HG03108 (cell line): ENCODE measurements around the gene S100A8.
"Not testable (repeated sequence)": the region's sequence is repeated elsewhere in the genome, so short reads cannot be mapped to it uniquely, and the experiment has no call there.

Experiments used
- ATAC-seq: cut with Tn5 transposase; IDR thresholded peaks from one replicate; pipeline ENCODE4 v1.9.1; 2021; ENCODE audit warnings: moderate library complexity; ENCODE audit not compliant: unreplicated experiment

Gene S100A8

DNA sequence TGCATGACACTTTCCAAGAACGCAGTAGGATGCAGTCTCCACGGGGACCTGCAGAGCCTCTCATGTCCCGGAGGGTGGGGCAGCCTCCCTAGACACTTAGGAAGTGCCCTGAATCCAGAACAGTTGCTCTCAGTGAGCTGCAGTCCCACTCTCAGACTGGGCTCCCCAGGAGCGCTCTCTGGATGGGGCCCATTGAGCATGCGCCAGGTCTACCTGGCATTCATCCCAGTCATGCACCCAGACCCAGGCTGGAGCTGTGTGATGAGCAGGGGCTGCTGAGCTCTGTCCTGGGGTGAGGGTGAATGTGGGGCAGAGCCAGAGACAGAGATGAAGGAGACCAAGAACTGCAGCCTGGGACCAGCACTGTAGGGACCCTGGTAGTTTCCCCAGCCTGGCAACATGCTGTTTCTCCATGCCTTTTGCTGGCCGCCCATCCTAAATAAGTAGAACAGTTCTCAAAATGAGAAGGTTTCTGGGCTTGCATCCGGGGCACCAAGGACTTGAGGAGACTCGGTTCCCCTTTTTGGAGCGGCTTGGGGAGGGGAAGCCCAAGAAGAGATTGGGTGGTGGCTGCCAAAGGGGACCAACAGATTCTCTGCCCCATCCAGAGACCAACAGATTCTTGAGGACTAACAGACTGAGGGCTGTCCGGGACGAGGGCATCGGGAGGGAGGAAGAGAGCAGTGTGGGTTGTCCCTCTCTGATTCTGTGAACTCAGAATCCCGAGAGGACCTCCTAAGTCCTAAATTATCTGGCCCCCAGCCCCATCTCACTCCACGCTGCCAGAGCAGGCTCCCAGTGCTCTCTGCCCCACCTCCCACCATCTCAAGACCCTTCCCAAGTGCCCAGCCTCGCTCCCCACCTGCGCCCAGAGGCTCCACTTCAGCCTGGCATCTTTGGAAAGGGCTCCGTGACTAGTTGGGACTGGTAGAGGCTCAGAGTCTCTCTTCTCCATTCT is 41.2 kb downstream of the S100A8 start:
- no peak for ATAC-seq

- no peak for ATAC-seq
Measured at GRCh38 chr1:153348511-153349362, 42.1 kb downstream of the S100A8 start, which contains the start of gene PGLYRP4. Gene PGLYRP4, minus strand, starts transcription at chr1:153348841. Its CDS starts 909 bp downstream, at chr1:153347932.

DNA sequence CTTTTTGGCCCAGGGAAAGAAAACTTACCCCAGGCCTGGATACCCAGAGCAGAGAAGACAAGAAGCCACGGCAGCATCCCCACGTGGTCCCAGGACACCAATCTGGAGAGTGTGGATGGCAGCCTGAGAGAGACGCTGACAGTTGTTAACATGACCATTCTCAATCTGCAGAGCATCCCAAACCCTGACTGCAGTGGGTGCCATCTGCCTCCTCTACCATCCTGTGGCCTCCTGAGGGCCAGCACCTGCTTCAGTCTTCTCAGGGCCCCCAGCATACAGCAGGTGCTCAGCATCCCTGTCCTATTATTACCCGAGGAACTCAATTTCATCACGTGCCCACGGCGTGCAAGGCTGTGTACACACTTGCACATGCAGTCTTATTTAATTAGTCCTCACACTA is 43.0 kb downstream of the S100A8 start:
- ATAC-seq, result no peak

- not testable (repeated sequence) for ATAC-seq
Measured at GRCh38 chr1:153347049-153347448, 43.8 kb downstream of the S100A8 start.

- ATAC-seq, result no peak
Measured at GRCh38 chr1:153346077-153346723, 44.7 kb downstream of the S100A8 start.

DNA sequence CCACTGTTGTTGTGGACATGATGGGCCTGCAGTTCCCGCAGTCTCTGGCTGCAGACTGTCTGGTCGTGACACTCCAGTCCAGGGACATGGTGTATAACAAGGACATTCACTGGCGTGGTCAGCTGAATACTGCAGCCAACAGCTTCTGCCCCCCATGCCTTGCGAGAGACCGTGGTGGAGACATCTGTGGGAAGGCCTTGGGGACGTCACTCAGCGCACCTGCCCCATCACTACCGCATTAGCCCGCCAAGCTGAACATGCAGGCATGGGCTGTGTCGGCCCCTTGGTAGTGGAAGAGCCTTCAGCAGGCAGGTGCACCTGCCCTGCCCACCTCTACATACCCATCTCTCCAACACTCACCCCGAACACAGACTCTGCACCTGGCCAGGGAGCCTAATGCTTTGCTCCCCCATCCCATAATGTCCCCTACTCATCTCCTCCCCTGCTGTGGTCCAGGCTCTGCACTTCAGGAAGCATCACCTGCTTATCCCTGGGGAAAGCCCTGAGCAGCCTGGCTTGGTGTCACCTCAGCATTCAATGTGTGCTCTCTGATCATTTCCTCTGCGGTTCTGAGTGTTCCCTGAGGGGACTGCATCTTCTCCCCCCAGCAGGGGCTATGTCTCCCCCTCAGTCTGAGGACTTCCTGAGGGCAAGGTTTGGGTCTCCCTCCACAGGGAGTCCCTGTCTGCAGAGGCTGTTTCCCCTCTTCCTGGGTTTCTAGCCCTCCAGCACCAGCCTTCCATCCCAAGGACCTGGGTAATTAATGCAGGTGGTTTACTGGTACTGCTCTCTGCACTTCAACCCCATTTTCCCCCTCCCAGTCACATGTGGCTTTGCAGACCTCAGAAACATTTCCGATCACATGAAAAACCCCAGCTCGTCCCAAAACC is 45.4 kb downstream of the S100A8 start:
- ATAC-seq, result no peak

- ATAC-seq, result no peak
Measured at GRCh38 chr1:153344718-153345025, 46.2 kb downstream of the S100A8 start.

DNA sequence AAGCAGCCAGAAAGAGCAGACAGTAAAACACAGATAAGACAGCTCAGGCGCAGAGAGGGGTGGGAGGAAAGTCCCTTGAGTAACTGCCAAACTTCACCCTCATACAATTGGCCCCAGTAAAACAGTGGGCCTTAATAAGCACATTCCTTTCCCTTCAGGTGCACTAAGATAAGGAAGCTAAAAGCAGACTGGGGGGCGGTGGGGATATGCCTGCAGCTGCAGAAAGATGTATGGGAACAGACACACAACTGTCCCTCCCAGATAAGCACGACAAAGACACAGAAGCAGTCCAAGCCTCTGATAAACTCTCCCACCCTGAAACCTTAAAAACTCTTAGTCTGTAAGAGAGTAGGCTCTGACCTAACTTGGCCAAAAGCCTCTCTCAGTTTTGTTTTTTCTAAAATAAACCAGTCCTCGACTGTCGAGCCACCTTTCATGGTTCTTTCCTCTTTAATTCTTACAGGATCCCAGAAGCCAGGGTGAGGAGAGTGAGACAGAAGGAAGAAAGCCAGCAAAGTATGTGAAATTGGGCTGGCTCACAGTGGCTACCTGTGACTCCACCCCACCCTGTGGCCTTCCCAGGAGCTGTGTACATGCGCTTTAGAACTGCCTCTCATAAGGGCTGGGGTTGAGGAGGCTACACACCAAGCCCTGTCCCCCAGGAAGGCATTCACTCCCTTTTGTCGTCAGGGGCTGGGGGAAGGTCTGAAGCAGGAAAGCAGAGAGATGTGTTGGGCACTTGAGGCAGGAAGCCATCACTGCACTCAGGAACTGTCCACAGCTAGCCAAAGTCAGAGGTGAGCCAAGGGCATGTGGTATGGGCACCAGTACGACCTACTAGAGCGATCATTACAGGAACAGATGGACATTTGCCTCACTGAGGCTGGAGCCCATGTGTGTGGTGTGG is 46.8 kb downstream of the S100A8 start:
- no peak for ATAC-seq

- no peak for ATAC-seq
Measured at GRCh38 chr1:153343040-153343681, 47.7 kb downstream of the S100A8 start.

DNA sequence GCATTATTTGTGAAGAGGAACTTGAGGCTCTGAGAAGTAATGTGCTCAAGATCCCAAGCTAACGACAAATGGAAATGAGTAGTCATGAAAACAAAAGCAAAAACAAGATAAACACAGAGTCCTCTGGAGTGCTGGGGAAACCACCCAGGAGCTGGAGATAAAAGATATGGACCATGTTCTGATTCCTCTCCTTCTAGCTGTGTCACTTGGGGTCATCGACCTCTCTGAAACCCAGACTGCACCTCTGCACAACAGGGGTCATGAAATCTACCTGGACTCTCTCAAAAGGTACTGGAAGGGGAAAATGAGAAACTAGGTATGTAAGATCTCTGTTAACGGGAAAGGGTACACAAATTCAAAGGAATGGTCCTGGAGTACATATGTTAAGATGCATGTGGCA is 48.7 kb downstream of the S100A8 start:
- ATAC-seq, result no peak

- no peak for ATAC-seq
Measured at GRCh38 chr1:153341431-153341934, 49.4 kb downstream of the S100A8 start.

DNA sequence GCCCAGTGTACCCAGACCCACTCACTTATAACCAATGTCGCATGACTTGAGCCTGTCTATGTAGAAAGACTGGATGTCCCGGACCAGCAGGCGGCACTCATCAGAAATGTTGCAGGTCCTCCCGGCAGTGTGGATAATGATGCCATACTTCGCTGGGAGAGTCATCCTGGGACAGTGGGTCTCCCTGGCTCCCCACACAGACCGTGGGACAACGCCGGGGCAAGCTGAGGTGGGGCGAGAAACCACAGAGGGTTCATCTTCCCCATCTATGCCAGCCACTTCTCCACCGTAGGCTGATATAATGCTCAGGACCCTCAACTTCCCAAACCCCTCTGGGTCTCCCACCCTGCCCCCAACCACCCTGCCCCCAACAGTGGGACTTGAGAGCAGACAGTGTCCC is 50.5 kb downstream of the S100A8 start:
- no peak for ATAC-seq
